NCI-H2029 treated with DMSO at 0.1 percent for 48 hours (cell line): ENCODE data around the gene CCBE1.
A peak's percentile ranks its signal among the peaks of the same experiment; 100 is the strongest.
"Not testable (repeated sequence)": the region's sequence is repeated elsewhere in the genome, so short reads cannot be mapped to it uniquely, and the experiment has no call there.

ENCODE experiments used
- DNase-seq: peaks from one replicate; lab custom pipeline; 2025; lab: John Stamatoyannopoulos, UW

Gene CCBE1

GRCh38 chr18:59715445-59715844 is 18.2 kb upstream of the CCBE1 start:
- DNase-seq: no peak

DNA sequence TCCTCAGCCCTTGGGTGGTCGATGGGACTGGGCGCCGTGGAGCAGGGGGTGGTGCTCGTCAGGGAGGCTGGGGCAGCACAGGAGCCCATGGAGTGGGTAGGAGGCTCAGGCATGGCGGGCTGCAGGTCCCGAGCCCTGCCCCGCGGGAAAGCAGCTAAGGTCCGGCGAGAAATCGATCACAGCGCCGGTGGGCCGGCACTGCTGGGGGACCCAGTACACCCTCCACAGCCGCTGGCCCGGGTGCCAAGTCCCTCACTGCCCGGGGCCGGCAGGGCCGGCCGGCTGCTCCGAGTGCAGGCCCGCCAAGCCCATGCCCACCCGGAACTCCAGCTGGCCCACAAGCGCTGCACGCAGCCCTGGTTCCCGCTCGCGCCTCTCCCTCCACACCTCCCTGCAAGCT is 16.9 kb upstream of the CCBE1 start:
- not testable (repeated sequence) for DNase-seq

DNA sequence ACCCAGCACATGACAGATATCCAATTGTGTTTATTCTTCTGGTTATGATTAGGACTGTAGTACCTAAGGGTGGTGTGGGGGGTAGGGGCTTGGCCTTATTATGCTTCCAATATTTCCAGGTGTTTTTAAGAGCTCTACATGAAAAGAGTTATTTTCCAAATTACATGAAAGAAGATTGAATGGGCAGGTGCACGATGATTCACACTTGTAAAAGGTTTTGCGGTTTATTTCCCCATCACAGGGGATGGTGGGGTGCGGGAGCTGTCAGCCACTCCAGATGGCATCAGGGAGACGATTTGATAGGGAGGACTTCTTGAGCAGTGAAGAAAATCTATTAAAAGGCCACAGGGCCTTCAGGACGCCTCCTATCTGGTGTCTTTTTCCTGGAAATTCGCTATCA is 15.1 kb upstream of the CCBE1 start:
- DNase-seq: no peak

DNA sequence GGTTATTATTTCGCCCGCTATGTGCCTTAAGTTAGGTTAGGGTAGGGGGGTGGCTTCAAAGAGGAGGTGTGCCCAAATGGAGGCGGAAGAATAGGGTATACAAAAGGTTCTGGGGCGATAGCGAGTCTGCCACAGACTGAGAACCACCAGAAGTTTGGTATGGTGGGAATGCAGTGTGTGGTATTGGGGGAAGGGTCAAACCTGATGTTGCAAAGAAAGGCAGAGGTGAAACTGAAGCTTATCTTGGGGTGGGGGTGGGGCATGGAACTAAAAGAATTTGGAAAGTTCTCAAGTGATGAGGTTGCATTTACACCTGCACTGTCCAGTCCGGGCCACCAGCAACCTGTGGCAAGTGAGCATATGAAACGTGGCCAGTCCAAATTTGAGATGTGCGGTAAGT is 11.8 kb upstream of the CCBE1 start:
- DNase-seq: no peak

GRCh38 chr18:59707306-59707705 is 10.1 kb upstream of the CCBE1 start:
- DNase-seq: no peak

GRCh38 chr18:59706499-59706898 is 9.3 kb upstream of the CCBE1 start:
- DNase-seq: no peak

DNA sequence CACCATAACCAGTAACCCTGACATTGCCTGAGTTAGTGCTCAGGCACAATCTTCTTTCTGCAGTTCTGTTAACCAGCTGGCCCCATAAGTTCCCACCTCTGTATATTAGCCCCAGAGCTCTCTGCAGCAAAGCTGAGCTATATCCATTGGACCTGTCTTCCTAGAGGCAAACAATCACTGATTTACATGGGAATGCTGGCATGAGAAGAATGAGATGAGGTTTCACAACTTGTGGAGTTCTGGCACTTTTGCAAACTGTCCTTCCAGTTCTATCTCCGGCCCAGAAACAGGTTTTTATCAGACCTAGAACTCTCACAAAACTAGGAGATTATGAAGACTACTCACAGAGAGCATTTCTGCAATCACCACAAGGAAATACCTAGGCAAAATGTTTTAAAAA is 7.9 kb upstream of the CCBE1 start:
- no peak for DNase-seq

DNA sequence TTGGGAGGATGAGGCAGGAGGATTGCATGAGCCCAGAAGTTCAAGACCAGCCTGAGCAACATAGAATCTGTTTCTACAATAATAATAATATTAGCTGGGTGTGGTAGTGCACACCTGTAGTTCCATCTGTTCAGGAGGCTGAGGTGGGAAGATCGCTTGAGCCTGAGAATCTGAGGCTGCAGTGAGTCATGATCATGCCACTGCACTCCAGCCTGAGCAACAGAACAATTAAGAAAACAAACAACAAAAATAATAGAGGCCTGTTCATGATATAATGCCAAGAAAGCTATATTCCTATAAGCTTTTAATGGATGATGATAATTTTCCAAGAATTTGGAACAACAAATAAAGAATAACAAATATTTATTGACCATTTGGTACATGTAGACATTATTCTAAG is 6.9 kb upstream of the CCBE1 start:
- DNase-seq: no peak

DNA sequence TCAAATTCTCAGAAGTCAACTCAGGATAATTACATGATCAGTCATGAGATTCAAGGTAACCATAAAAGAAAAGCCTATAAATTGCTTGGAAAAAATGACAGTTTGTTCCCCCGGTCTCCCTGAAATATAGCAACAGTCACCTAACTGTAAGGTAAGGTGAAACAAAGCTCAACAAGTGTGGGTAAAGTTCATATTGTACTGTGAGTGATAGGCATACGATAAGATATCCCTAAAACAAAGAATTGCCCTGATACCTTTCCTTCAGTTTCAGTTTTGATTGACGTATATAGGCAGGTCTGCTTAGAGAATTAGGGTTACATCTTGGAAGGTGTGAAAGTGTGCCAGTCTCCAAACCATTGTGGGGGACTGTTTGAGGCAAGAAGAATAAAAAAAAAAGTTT is 4.0 kb upstream of the CCBE1 start:
- no peak for DNase-seq

- no peak for DNase-seq
Measured at GRCh38 chr18:59700535-59700967, 3.3 kb upstream of the CCBE1 start.

DNA sequence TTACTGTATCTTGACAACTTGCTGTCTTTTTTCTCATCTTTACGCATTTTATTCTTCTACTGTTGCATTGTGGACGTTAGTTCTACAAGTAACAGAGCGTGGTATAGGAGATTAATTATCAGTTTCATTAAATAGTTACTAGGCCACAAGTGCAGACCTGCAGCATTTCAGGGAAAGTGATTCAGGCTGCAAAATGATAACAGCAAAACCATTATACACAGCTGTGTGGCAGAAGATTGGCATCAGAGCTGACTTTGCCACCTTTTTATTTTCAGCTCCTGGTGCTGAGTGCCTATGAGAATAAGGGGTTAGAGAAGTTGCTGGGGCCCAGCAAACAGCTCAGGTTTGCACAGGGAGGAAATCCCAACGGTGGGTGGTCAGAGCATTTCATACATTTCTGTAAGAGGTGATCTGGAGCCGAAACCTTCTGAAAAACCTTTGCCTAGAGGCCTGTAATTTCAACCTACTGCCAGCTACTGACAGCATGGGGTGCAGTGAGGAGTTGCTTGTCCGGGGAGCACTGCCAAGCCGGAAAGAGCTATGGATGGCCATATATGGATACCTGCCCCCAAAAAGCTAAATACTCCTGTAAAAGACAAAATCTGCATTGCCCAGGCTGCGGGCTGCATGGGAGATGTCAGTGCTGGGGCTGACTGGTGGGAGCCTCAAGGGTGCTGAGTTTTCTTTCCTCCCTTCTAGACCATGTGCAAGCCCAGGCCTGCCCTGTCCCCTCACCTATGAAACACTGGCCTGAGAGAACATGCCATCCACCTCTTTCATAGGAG is 2.7 kb upstream of the CCBE1 start:
- DNase-seq: no peak

- no peak for DNase-seq
Measured at GRCh38 chr18:59699061-59699460, 1.8 kb upstream of the CCBE1 start.

DNA sequence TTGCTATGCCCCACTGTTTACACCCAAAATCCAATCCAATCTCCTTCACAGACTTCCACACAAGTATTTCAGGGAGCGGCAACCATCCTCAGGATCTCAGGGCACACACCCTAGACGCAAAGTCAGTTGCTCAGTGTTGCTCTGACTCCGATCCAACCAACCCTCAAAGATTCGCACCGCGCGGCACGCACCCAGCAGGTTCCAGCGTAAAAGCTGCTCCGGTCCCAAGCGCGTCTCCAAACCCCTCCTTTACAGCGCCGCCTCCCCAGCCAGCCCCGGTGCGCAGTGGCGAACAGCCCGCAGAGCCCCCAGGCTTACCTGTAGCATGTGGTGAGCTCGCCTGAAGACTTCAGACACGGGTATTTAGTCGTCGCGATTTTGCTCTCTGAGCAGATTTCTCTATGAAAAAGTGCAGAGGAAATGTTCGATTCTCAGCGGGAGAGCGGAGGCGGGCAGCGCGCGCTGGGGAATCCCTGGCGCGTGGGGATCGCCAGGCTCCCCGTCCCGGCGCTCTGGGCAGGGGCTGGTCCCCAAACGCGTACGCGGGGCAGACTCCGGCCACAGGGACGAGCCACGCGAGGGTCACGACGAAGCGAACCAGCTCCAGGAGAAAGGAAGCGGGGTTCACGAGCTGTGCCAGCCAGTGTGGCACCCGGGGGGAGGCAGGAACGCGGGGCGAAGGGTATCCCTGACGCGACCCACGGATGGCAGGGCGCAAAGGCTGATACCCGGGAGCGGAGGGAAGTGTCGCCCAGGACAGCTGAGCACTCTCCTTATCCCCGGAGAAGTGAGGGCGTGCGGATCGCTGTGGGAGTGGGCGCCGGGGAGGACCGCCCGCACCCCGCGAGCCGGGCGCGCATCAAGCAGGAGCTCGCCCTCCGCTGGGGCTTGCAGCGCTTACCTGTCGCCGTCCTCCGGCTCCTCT is 650 bp downstream of the CCBE1 start:
- DNase-seq: no peak

DNA sequence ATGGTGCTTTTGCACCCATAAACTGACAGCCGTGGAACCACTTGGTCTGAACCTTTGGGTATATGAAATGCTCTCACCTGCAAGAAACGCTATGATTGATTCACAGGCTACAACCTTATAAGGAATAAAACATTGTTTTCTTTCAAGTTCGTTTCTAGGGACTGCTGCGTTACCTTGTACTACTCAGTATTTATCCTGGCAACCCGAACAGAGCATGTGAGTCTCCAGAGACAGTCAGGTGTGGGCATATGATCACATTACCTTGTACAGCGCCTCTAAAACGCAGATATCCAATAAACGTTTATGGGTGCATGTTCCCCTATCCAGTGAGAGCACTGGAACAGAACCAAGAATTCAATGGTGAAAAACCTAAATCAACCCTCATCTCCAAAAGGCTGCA is 1.7 kb downstream of the CCBE1 start:
- no peak for DNase-seq

GRCh38 chr18:59694824-59695223 is 2.4 kb downstream of the CCBE1 start:
- DNase-seq: no peak

- no peak for DNase-seq
Measured at GRCh38 chr18:59691996-59692395, 5.2 kb downstream of the CCBE1 start.

DNA sequence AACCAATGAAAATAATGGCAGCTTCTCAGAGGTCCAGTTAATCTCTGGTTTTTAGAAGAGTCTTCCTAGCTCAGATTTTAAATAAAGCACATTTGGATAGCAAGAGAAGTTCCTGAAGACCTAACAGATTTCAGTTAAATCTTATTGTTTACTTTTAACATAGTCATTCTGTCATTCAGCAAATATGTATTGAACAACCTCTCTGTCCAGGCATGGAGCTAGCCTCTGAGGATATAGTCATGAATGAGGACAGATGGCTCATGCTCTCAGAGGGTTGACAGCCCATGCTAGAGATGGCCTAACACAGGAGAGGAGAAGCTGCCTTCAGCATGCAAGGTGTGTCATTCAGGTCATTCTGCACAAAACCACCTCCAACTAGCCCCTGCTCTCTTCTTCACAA is 6.2 kb downstream of the CCBE1 start:
- peak; percentile 48 for DNase-seq

- no peak for DNase-seq
Measured at GRCh38 chr18:59690186-59690982, 6.8 kb downstream of the CCBE1 start.

GRCh38 chr18:59689756-59690155 is 7.5 kb downstream of the CCBE1 start:
- DNase-seq: no peak

GRCh38 chr18:59686260-59686659 is 11.0 kb downstream of the CCBE1 start:
- no peak for DNase-seq

GRCh38 chr18:59685501-59685900 is 11.7 kb downstream of the CCBE1 start:
- no peak for DNase-seq

- DNase-seq: no peak
Measured at GRCh38 chr18:59684777-59685176, 12.4 kb downstream of the CCBE1 start.
